Measurements from ENCODE around the gene G2E3. TPM values are rescaled to one million over a fixed set of nuclear protein-coding genes. Genes with fewer than 3 reads are reported as not detected.

G2E3 gene
- total and polyA plus RNA-seq, 2 experiments from 2014 or later: 67.4 to 113 TPM

GRCh38 chr14:30581283-30581625 is 22.3 kb downstream of the G2E3 start:
- peaks cover 22% of the 10 kb centered on the region for H3K9me3 Mint-ChIP-seq

More at GRCh38 chr14:30581283-30581625, 22.3 kb downstream of the G2E3 start:
- TF ChIP-seq, protein P1, sequence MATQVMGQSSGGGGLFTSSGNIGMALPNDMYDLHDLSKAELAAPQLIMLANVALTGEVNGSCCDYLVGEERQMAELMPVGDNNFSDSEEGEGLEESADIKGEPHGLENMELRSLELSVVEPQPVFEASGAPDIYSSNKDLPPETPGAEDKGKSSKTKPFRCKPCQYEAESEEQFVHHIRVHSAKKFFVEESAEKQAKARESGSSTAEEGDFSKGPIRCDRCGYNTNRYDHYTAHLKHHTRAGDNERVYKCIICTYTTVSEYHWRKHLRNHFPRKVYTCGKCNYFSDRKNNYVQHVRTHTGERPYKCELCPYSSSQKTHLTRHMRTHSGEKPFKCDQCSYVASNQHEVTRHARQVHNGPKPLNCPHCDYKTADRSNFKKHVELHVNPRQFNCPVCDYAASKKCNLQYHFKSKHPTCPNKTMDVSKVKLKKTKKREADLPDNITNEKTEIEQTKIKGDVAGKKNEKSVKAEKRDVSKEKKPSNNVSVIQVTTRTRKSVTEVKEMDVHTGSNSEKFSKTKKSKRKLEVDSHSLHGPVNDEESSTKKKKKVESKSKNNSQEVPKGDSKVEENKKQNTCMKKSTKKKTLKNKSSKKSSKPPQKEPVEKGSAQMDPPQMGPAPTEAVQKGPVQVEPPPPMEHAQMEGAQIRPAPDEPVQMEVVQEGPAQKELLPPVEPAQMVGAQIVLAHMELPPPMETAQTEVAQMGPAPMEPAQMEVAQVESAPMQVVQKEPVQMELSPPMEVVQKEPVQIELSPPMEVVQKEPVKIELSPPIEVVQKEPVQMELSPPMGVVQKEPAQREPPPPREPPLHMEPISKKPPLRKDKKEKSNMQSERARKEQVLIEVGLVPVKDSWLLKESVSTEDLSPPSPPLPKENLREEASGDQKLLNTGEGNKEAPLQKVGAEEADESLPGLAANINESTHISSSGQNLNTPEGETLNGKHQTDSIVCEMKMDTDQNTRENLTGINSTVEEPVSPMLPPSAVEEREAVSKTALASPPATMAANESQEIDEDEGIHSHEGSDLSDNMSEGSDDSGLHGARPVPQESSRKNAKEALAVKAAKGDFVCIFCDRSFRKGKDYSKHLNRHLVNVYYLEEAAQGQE (IDR thresholded peaks at IDR 0.05; ENCODE audit: unreplicated experiment): no peak
- TF ChIP-seq ETS1 (IDR thresholded peaks at IDR 0.05) (no peak), STAT1 (IDR thresholded peaks at IDR 0.05; ENCODE audit: unreplicated experiment) (no peak), ZNF114 (CRISPR knock-in tag; IDR thresholded peaks at IDR 0.05) (no peak), JUNB (IDR thresholded peaks at IDR 0.05; ENCODE audit: unreplicated experiment) (no peak), EZH2phosphoT487 (IDR thresholded peaks at IDR 0.05; ENCODE audit: unreplicated experiment) (no peak), EZH2 (IDR thresholded peaks at IDR 0.05; ENCODE audit: low read depth, unreplicated experiment) (no peak), ZNF331 (CRISPR knock-in tag; IDR thresholded peaks at IDR 0.05; ENCODE audit: low read depth) (no peak), CREB1 (CRISPR knock-in tag; IDR thresholded peaks at IDR 0.05; ENCODE audit: low read depth) (no peak), POLR2AphosphoS5 (IDR thresholded peaks at IDR 0.05; ENCODE audit: low read depth) (no peak), NANOG (IDR thresholded peaks at IDR 0.05; ENCODE audit: borderline replicate concordance) (no peak)
- TF ChIP-seq, protein P2, sequence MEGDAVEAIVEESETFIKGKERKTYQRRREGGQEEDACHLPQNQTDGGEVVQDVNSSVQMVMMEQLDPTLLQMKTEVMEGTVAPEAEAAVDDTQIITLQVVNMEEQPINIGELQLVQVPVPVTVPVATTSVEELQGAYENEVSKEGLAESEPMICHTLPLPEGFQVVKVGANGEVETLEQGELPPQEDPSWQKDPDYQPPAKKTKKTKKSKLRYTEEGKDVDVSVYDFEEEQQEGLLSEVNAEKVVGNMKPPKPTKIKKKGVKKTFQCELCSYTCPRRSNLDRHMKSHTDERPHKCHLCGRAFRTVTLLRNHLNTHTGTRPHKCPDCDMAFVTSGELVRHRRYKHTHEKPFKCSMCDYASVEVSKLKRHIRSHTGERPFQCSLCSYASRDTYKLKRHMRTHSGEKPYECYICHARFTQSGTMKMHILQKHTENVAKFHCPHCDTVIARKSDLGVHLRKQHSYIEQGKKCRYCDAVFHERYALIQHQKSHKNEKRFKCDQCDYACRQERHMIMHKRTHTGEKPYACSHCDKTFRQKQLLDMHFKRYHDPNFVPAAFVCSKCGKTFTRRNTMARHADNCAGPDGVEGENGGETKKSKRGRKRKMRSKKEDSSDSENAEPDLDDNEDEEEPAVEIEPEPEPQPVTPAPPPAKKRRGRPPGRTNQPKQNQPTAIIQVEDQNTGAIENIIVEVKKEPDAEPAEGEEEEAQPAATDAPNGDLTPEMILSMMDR (conservative IDR thresholded peaks at IDR 0.05; ENCODE audit: low read depth in 2 of 2): no peak
- TF ChIP-seq, protein P3, sequence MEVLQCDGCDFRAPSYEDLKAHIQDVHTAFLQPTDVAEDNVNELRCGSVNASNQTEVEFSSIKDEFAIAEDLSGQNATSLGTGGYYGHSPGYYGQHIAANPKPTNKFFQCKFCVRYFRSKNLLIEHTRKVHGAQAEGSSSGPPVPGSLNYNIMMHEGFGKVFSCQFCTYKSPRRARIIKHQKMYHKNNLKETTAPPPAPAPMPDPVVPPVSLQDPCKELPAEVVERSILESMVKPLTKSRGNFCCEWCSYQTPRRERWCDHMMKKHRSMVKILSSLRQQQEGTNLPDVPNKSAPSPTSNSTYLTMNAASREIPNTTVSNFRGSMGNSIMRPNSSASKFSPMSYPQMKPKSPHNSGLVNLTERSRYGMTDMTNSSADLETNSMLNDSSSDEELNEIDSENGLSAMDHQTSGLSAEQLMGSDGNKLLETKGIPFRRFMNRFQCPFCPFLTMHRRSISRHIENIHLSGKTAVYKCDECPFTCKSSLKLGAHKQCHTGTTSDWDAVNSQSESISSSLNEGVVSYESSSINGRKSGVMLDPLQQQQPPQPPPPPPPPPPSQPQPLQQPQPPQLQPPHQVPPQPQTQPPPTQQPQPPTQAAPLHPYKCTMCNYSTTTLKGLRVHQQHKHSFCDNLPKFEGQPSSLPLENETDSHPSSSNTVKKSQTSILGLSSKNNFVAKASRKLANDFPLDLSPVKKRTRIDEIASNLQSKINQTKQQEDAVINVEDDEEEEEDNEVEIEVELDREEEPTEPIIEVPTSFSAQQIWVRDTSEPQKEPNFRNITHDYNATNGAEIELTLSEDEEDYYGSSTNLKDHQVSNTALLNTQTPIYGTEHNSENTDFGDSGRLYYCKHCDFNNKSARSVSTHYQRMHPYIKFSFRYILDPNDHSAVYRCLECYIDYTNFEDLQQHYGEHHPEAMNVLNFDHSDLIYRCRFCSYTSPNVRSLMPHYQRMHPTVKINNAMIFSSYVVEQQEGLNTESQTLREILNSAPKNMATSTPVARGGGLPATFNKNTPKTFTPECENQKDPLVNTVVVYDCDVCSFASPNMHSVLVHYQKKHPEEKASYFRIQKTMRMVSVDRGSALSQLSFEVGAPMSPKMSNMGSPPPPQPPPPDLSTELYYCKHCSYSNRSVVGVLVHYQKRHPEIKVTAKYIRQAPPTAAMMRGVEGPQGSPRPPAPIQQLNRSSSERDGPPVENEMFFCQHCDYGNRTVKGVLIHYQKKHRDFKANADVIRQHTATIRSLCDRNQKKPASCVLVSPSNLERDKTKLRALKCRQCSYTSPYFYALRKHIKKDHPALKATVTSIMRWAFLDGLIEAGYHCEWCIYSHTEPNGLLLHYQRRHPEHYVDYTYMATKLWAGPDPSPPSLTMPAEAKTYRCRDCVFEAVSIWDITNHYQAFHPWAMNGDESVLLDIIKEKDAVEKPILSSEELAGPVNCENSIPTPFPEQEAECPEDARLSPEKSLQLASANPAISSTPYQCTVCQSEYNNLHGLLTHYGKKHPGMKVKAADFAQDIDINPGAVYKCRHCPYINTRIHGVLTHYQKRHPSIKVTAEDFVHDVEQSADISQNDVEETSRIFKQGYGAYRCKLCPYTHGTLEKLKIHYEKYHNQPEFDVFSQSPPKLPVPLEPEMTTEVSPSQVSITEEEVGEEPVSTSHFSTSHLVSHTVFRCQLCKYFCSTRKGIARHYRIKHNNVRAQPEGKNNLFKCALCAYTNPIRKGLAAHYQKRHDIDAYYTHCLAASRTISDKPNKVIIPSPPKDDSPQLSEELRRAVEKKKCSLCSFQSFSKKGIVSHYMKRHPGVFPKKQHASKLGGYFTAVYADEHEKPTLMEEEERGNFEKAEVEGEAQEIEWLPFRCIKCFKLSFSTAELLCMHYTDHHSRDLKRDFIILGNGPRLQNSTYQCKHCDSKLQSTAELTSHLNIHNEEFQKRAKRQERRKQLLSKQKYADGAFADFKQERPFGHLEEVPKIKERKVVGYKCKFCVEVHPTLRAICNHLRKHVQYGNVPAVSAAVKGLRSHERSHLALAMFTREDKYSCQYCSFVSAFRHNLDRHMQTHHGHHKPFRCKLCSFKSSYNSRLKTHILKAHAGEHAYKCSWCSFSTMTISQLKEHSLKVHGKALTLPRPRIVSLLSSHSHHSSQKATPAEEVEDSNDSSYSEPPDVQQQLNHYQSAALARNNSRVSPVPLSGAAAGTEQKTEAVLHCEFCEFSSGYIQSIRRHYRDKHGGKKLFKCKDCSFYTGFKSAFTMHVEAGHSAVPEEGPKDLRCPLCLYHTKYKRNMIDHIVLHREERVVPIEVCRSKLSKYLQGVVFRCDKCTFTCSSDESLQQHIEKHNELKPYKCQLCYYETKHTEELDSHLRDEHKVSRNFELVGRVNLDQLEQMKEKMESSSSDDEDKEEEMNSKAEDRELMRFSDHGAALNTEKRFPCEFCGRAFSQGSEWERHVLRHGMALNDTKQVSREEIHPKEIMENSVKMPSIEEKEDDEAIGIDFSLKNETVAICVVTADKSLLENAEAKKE (CRISPR knock-in tag; IDR thresholded peaks at IDR 0.05): no peak
- no peaks in the 10 kb centered on the region for H3K27me3 ChIP-seq (ENCODE audit: insufficient read depth)
- ATAC-seq: no peak
- no peak overlapping the region for H3K4me3 Mint-ChIP-seq
- no peak overlapping the region for H2AFZ ChIP-seq
- peaks cover 66% of the 10 kb centered on the region for H4K20me1 ChIP-seq (replicated peaks; ENCODE audit: insufficient read depth)
- H3K27ac Mint-ChIP-seq: no peak overlapping the region
- H3K27me3 Mint-ChIP-seq (ENCODE audit: insufficient read depth, low read depth, poor library complexity): no peaks in the 10 kb centered on the region
- H3F3A ChIP-seq (replicated peaks; ENCODE audit: low read depth): no peaks in the 10 kb centered on the region
- H3K4me2 ChIP-seq: no peak overlapping the region
- H3K4me3 ChIP-seq: no peak overlapping the region
- H3K9me2 ChIP-seq (ENCODE audit: insufficient read depth): no peaks in the 10 kb centered on the region
- DNase-seq (ENCODE audit: low spot score): no peak
- peaks cover 100% of the 10 kb centered on the region for H3K79me2 ChIP-seq (replicated peaks; ENCODE audit: insufficient read depth)
- H3K36me3 ChIP-seq (ENCODE audit: insufficient read depth): 0 out of 2 replicates have a peak, but pooled peaks cover 8% of the 10 kb centered on the region
- peaks cover 45% of the 10 kb centered on the region for H3K36me3 Mint-ChIP-seq (ENCODE audit: low read depth)
- H3K4me1 ChIP-seq (ENCODE audit: insufficient read depth): peaks cover 23% of the 10 kb centered on the region
- no peak overlapping the region for H3K27ac ChIP-seq (ENCODE audit: low read depth)
- H3K4me1 Mint-ChIP-seq: peaks cover 9% of the 10 kb centered on the region; the same call in 2 of the 3 replicates
